Measurements from ENCODE around the gene DOCK2.

DNA sequence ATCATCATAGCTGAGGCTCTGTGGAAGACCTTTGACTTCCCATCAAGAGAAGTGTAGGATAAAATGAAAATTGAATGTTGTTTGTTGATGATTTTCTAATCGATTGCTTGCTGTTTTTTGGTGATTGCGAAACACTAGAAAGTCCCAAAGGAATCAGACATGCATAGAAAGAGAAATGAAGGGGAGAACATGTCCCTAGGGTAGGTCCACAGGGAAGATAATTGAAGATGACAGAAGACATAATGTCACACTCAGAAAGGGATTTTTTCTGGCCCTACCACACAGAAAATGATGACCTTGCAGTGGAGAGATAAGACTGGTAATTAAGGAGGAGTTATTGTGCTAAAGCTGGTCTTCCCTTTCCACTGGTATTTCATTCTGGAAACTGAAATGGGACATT lies 280.4 kb downstream of the DOCK2 start:
- TF ChIP-seq, protein P1, sequence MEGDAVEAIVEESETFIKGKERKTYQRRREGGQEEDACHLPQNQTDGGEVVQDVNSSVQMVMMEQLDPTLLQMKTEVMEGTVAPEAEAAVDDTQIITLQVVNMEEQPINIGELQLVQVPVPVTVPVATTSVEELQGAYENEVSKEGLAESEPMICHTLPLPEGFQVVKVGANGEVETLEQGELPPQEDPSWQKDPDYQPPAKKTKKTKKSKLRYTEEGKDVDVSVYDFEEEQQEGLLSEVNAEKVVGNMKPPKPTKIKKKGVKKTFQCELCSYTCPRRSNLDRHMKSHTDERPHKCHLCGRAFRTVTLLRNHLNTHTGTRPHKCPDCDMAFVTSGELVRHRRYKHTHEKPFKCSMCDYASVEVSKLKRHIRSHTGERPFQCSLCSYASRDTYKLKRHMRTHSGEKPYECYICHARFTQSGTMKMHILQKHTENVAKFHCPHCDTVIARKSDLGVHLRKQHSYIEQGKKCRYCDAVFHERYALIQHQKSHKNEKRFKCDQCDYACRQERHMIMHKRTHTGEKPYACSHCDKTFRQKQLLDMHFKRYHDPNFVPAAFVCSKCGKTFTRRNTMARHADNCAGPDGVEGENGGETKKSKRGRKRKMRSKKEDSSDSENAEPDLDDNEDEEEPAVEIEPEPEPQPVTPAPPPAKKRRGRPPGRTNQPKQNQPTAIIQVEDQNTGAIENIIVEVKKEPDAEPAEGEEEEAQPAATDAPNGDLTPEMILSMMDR (optimal IDR thresholded peaks at IDR 0.05 in 1 of 3, IDR thresholded peaks at IDR 0.05 in 1 of 3, conservative IDR thresholded peaks at IDR 0.05 in 1 of 3; ENCODE audit: extremely low read depth in 1 of 3, insufficient read depth in 2 of 3, low read length in 3 of 3) = no peak
- TF ChIP-seq EZH2 (IDR thresholded peaks at IDR 0.05; ENCODE audit: low read length) = no peak

Data from keratinocyte (primary cell).